Fibroblast of lung (primary cell): ENCODE measurements around the gene CPE. TPM values are rescaled to one million over a fixed set of nuclear protein-coding genes. Genes with fewer than 3 reads are reported as not detected.

Experiments
- DNase-seq, 2 donors: peaks; one replicate each; pipeline versions ENCODE4 v3.0.0 to v3.0.0-alpha.2; 2010; ENCODE audit warnings: low read depth in 2 of 2
- H2AFZ ChIP-seq: 2 replicates; pipeline ENCODE4 v1.5.1; 2012; ENCODE audit warnings: low read length, control low read depth, inconsistent platforms
- H3K27ac ChIP-seq: 2 replicates; pipeline ENCODE4 v1.5.1; 2011; ENCODE audit warnings: low read length, control low read depth; ENCODE audit not compliant: insufficient read depth
- H3K27me3 ChIP-seq: 2 replicates; pipeline ENCODE4 v1.5.1; 2011; ENCODE audit warnings: mild to moderate bottlenecking, low read length; ENCODE audit not compliant: control insufficient read depth, insufficient read depth
- H3K36me3 ChIP-seq: 2 replicates; pipeline ENCODE4 v1.5.1; 2011; ENCODE audit warnings: low read length; ENCODE audit not compliant: control insufficient read depth, insufficient read depth
- H3K4me1 ChIP-seq: 2 replicates; pipeline ENCODE4 v1.5.1; 2011; ENCODE audit warnings: low read length; ENCODE audit not compliant: control insufficient read depth, insufficient read depth; ENCODE audit errors: extremely low read depth
- H3K4me2 ChIP-seq: 2 replicates; pipeline ENCODE4 v1.5.1; 2011; ENCODE audit warnings: low read length, control low read depth; ENCODE audit not compliant: insufficient read depth; ENCODE audit errors: extremely low read depth
- H3K4me3 ChIP-seq, 4 experiments: fragments of 200-600 bp in 1 of 4; sonication (generic) in 1 of 4; replicated peaks in 1 of 4; 2 replicates each; pipeline ENCODE4 v1.5.1; 2011 to 2016; ENCODE audit warnings: low read length in 4 of 4, low read depth in 3 of 4, mild to moderate bottlenecking in 3 of 4, control low read depth in 2 of 4, inconsistent platforms in 1 of 4, mixed read lengths in 1 of 4; ENCODE audit not compliant: insufficient read depth in 1 of 4; ENCODE audit errors: control extremely low read depth in 1 of 4
- H3K79me2 ChIP-seq: 2 replicates; pipeline ENCODE4 v1.5.1; 2012; ENCODE audit warnings: mild to moderate bottlenecking, low read length, inconsistent platforms; ENCODE audit not compliant: control insufficient read depth, insufficient read depth
- H3K9ac ChIP-seq: 2 replicates; pipeline ENCODE4 v1.5.1; 2011; ENCODE audit warnings: mild to moderate bottlenecking, low read length, control low read depth; ENCODE audit not compliant: insufficient read depth
- H3K9me3 ChIP-seq: 2 replicates; pipeline ENCODE4 v1.5.1; 2012; ENCODE audit warnings: low read depth, low read length; ENCODE audit not compliant: control insufficient read depth, insufficient read depth
- H4K20me1 ChIP-seq: 2 replicates; pipeline ENCODE4 v1.5.1; 2011; ENCODE audit warnings: low read length; ENCODE audit not compliant: control insufficient read depth, insufficient read depth; ENCODE audit errors: extremely low read depth
- CTCF ChIP-seq, 2 donors: IDR thresholded peaks in 1 of 2; conservative IDR thresholded peaks in 1 of 2; 1 replicate in 1 of 2; 2 replicates in 1 of 2; pipeline ENCODE4 v1.5.1; 2011 to 2012; ENCODE audit warnings: low read length in 2 of 2, control low read depth in 1 of 2, inconsistent platforms in 1 of 2, low read depth in 1 of 2, mild to moderate bottlenecking in 1 of 2
- EZH2 ChIP-seq: IDR thresholded peaks from 2 replicates; pipeline ENCODE4 v1.5.1; 2012; ENCODE audit warnings: low read length, control low read depth, mild to moderate bottlenecking; ENCODE audit errors: missing control alignments
- polyA plus RNA-seq, 2 donors: library from polyadenylated mRNA; depleted of rRNA in 1 of 2; stranded (reverse) in 1 of 2; unstranded in 1 of 2; fragments of >200 nt; gene quantifications; 2 replicates each; pipeline ENCODE4 v1.2.1, GENCODE V29; 2011 to 2012; ENCODE audit warnings: missing spikeins in 1 of 2
- total RNA-seq: library from RNA; depleted of rRNA; stranded (reverse); fragments of >200 nt; gene quantifications from 2 replicates; pipeline ENCODE4 v1.2.1, GENCODE V29; 2014

CPE gene
- total and polyA plus RNA-seq, 2 donors (not counting 1 experiment from before 2014, with no cell fraction given) = 20.2 to 51.7 TPM

GRCh38 chr4:165418073-165418472 is 39.3 kb downstream of the CPE start:
- Histone ChIP-seq H3K36me3 (no peaks in the 10 kb centered on the region), H3K9ac (no peak overlapping the region), H3K4me3 (no peak overlapping the region), H3K27me3 (no peaks in the 10 kb centered on the region), H2AFZ (no peak overlapping the region), H4K20me1 (no peaks in the 10 kb centered on the region), H3K79me2 (no peaks in the 10 kb centered on the region), H3K4me1 (no peaks in the 10 kb centered on the region), H3K4me2 (no peak overlapping the region), H3K27ac (no peak overlapping the region), H3K9me3 (no peaks in the 10 kb centered on the region)
- DNase-seq = no peak
- TF ChIP-seq EZH2 = no peak
- no peak for TF ChIP-seq CTCF (conservative IDR thresholded peaks at IDR 0.05 in 1 of 2, IDR thresholded peaks at IDR 0.05 in 1 of 2; ENCODE audit: low read depth in 1 of 2, low read length in 2 of 2)

GRCh38 chr4:165425629-165426028 is 46.8 kb downstream of the CPE start:
- no peak overlapping the region for H3K4me2 ChIP-seq
- no peaks in the 10 kb centered on the region for H3K27me3 ChIP-seq
- H3K36me3 ChIP-seq = no peaks in the 10 kb centered on the region
- H3K9ac ChIP-seq = no peak overlapping the region
- no peak for TF ChIP-seq CTCF (conservative IDR thresholded peaks at IDR 0.05 in 1 of 2, IDR thresholded peaks at IDR 0.05 in 1 of 2; ENCODE audit: low read depth in 1 of 2, low read length in 2 of 2)
- TF ChIP-seq EZH2 = no peak
- H3K79me2 ChIP-seq = no peaks in the 10 kb centered on the region
- no peak for DNase-seq
- H3K4me3 ChIP-seq = no peak overlapping the region
- no peaks in the 10 kb centered on the region for H4K20me1 ChIP-seq
- H2AFZ ChIP-seq = no peak overlapping the region
- H3K9me3 ChIP-seq = no peaks in the 10 kb centered on the region
- H3K4me1 ChIP-seq = no peaks in the 10 kb centered on the region
- no peak overlapping the region for H3K27ac ChIP-seq

GRCh38 chr4:165426331-165426730 is 47.5 kb downstream of the CPE start:
- no peak for DNase-seq
- H3K9ac ChIP-seq = no peak overlapping the region
- no peaks in the 10 kb centered on the region for H3K4me1 ChIP-seq
- H3K27ac ChIP-seq = no peak overlapping the region
- no peaks in the 10 kb centered on the region for H3K9me3 ChIP-seq
- H3K4me3 ChIP-seq = no peak overlapping the region
- H4K20me1 ChIP-seq = no peaks in the 10 kb centered on the region
- no peaks in the 10 kb centered on the region for H3K79me2 ChIP-seq
- H3K36me3 ChIP-seq = no peaks in the 10 kb centered on the region
- no peak overlapping the region for H3K4me2 ChIP-seq
- TF ChIP-seq EZH2 = no peak
- TF ChIP-seq CTCF (conservative IDR thresholded peaks at IDR 0.05 in 1 of 2, IDR thresholded peaks at IDR 0.05 in 1 of 2; ENCODE audit: low read depth in 1 of 2, low read length in 2 of 2) = no peak
- H2AFZ ChIP-seq = no peak overlapping the region
- H3K27me3 ChIP-seq = no peaks in the 10 kb centered on the region
